Nephron progenitor cell (in vitro differentiated cells): Measurements from ENCODE around the gene ZCCHC2.

Experiments
- DNase-seq: peaks from one replicate; pipeline ENCODE4 v3.0.0; 2021
- H3K27ac Mint-ChIP-seq: 2 replicates; pipeline ENCODE4 v1.8.0; 2021; ENCODE audit warnings: mild to moderate bottlenecking, moderate library complexity, mixed read lengths
- H3K27me3 Mint-ChIP-seq: 2 replicates; pipeline ENCODE4 v1.8.0; 2021; ENCODE audit warnings: mild to moderate bottlenecking, low read depth, mixed read lengths; ENCODE audit not compliant: poor library complexity
- H3K36me3 Mint-ChIP-seq: 2 replicates; pipeline ENCODE4 v1.8.0; 2021; ENCODE audit warnings: low read depth, mixed read lengths
- H3K4me1 Mint-ChIP-seq: 2 replicates; pipeline ENCODE4 v1.8.0; 2021; ENCODE audit warnings: mixed read lengths
- H3K4me3 Mint-ChIP-seq: 2 replicates; pipeline ENCODE4 v1.8.0; 2021; ENCODE audit warnings: mild to moderate bottlenecking, moderate library complexity, mixed read lengths
- H3K9me3 Mint-ChIP-seq: 2 replicates; pipeline ENCODE4 v1.8.0; 2021; ENCODE audit warnings: mild to moderate bottlenecking, moderate library complexity, mixed read lengths
- CTCF ChIP-seq: fragments of 200-600 bp; sonication (generic); IDR thresholded peaks from 2 replicates; pipeline ENCODE4 v1.5.0; 2021; ENCODE audit warnings: antibody characterized with exemption

Gene ZCCHC2

GRCh38 chr18:62486290-62486964 lies 36.4 kb upstream of the ZCCHC2 start:
- H3K27ac Mint-ChIP-seq, result no peak overlapping the region
- H3K4me3 Mint-ChIP-seq, result no peak overlapping the region

GRCh38 chr18:62487161-62487560 lies 35.7 kb upstream of the ZCCHC2 start:
- TF ChIP-seq CTCF, result no peak
- H3K36me3 Mint-ChIP-seq, result no peaks in the 10 kb centered on the region
- H3K27me3 Mint-ChIP-seq, result peaks cover 20% of the 10 kb centered on the region
- peaks cover 17% of the 10 kb centered on the region for H3K4me1 Mint-ChIP-seq
- DNase-seq, result no peak
- H3K4me3 Mint-ChIP-seq, result no peak overlapping the region
- peaks cover 5% of the 10 kb centered on the region for H3K9me3 Mint-ChIP-seq
- H3K27ac Mint-ChIP-seq, result no peak overlapping the region

More at GRCh38 chr18:62486290-62486964, 36.4 kb upstream of the ZCCHC2 start:
- H3K27me3 Mint-ChIP-seq, result peaks cover 20% of the 10 kb centered on the region
- H3K9me3 Mint-ChIP-seq, result peaks cover 12% of the 10 kb centered on the region
- TF ChIP-seq CTCF, result no peak
- DNase-seq, result no peak
- H3K36me3 Mint-ChIP-seq, result no peaks in the 10 kb centered on the region
- H3K4me1 Mint-ChIP-seq, result peaks cover 17% of the 10 kb centered on the region

- Mint-ChIP-seq H3K36me3 (no peaks in the 10 kb centered on the region), H3K27ac (no peak overlapping the region), H3K4me3 (no peak overlapping the region), H3K4me1 (peaks cover 4% of the 10 kb centered on the region), H3K27me3 (peaks cover 9% of the 10 kb centered on the region), H3K9me3 (no peaks in the 10 kb centered on the region)
- DNase-seq, result no peak
- no peak for TF ChIP-seq CTCF
Measured at GRCh38 chr18:62490967-62491695, 31.7 kb upstream of the ZCCHC2 start.

- H3K9me3 Mint-ChIP-seq, result no peaks in the 10 kb centered on the region
- no peak overlapping the region for H3K4me3 Mint-ChIP-seq
- no peak for TF ChIP-seq CTCF
- no peaks in the 10 kb centered on the region for H3K4me1 Mint-ChIP-seq
- DNase-seq, result no peak
- H3K27me3 Mint-ChIP-seq, result peaks cover 9% of the 10 kb centered on the region
- H3K36me3 Mint-ChIP-seq, result no peaks in the 10 kb centered on the region
- no peak overlapping the region for H3K27ac Mint-ChIP-seq
Measured at GRCh38 chr18:62493033-62493862, 29.6 kb upstream of the ZCCHC2 start.

GRCh38 chr18:62494764-62495163 lies 28.1 kb upstream of the ZCCHC2 start:
- Mint-ChIP-seq H3K4me3 (no peak overlapping the region), H3K27me3 (peaks cover 9% of the 10 kb centered on the region), H3K27ac (no peak overlapping the region), H3K9me3 (no peaks in the 10 kb centered on the region), H3K36me3 (no peaks in the 10 kb centered on the region), H3K4me1 (peaks cover 6% of the 10 kb centered on the region)
- no peak for DNase-seq
- no peak for TF ChIP-seq CTCF
